ENCODE results near the gene CCDC126. TPM values are rescaled to one million over a fixed set of nuclear protein-coding genes. Genes with fewer than 3 reads are reported as not detected.

The CCDC126 gene
- total and polyA plus RNA-seq, 9 of the 15 experiments (the other 6 are each of a cell fraction or from before 2014, with no cell fraction given) = 3.0 to 16.2 (median 5.2) TPM

- TF ChIP-seq ARID4B (CRISPR knock-in tag; IDR thresholded peaks at IDR 0.05) = no peak
These were observed 92.0 kb downstream of the CCDC126 start (continued) for GRCh38 chr7:23689165-23689564.

GRCh38 chr7:23691320-23691719 is 94.1 kb downstream of the CCDC126 start:
- Histone ChIP-seq H3K36me3 (ENCODE audit: control insufficient read depth, insufficient read depth, low read length) (no peaks in the 10 kb centered on the region), H2AFZ (ENCODE audit: low read depth, low read length) (0 out of 2 replicates have a peak overlapping the region, but pooled peaks have one; percentile 46), H3K9me3 (replicated peaks; ENCODE audit: control insufficient read depth, insufficient read depth, low read depth, low read length) (0 out of 2 replicates have a peak, but pooled peaks cover 2% of the 10 kb centered on the region), H3K79me2 (ENCODE audit: control insufficient read depth, insufficient read depth, low read length) (no peaks in the 10 kb centered on the region), H3K4me2 (ENCODE audit: insufficient read depth, low read length) (no peak overlapping the region; the same call in 1 of the 2 replicates), H3K27ac (ENCODE audit: extremely low read depth, low read depth, low read length) (no peak overlapping the region), H3K27me3 (ENCODE audit: control insufficient read depth in 2 of 2, insufficient read depth in 2 of 2, low read length in 2 of 2) (no peaks in the 10 kb centered on the region), H3K4me1 (replicated peaks in 1 of 2; ENCODE audit: control insufficient read depth in 2 of 2, insufficient read depth in 2 of 2, low read length in 2 of 2) (no peaks in the 10 kb centered on the region; a peak in 1 of 5 replicates), H4K20me1 (replicated peaks; ENCODE audit: control insufficient read depth, insufficient read depth, low read length) (no peaks in the 10 kb centered on the region), H3K4me3 (no peak overlapping the region), H3K9ac (ENCODE audit: insufficient read depth in 1 of 2, low read depth in 2 of 2, low read length in 2 of 2) (no peak overlapping the region), H3K9me1 (ENCODE audit: control insufficient read depth, insufficient read depth, low read length) (no peaks in the 10 kb centered on the region)
- BruUV-seq (replicated peaks) = no TSS peak
- ATAC-seq (no peak), DNase-seq (ENCODE audit: extremely low read depth in 1 of 4, low spot score in 3 of 4) (no peak), FAIRE-seq (no peak)
- intact Hi-C loops (cut with micrococcal nuclease) (no loop called here), in situ Hi-C loops (cut with MboI) (no loop called here)
- 23% methylated on average over 4 of the region's 4 CpGs for WGBS (ENCODE audit: insufficient coverage, low coverage, missing lambda C conversion rate)
- CTCF ChIA-PET (ENCODE audit: low intra/inter-chr PET ratio) = no interaction called here
- TF ChIP-seq ZNF586 (CRISPR knock-in tag; conservative IDR thresholded peaks at IDR 0.05) = no peak
- TF ChIP-seq TCFL5 (CRISPR knock-in tag; conservative IDR thresholded peaks at IDR 0.05) = no peak
- TF ChIP-seq ZEB2 (IDR thresholded peaks at IDR 0.05) = no peak
- TF ChIP-seq SPI1 (IDR thresholded peaks at IDR 0.05; ENCODE audit: borderline replicate concordance, low read depth, low read length) = no peak
- no peak for TF ChIP-seq ZC3H11A (IDR thresholded peaks at IDR 0.05; ENCODE audit: low read depth, low read length)
- TF ChIP-seq NFIC (IDR thresholded peaks at IDR 0.05) = no peak
- TF ChIP-seq ELF4 (CRISPR knock-in tag; IDR thresholded peaks at IDR 0.05) = no peak
- TF ChIP-seq ZNF124 (CRISPR knock-in tag; IDR thresholded peaks at IDR 0.05) = no peak
- no peak for TF ChIP-seq HOXB6 (CRISPR knock-in tag; IDR thresholded peaks at IDR 0.05; ENCODE audit: borderline replicate concordance)
- TF ChIP-seq CSDE1 (IDR thresholded peaks at IDR 0.05) = no peak
- TF ChIP-seq POLR3A (IDR thresholded peaks at IDR 0.05; ENCODE audit: borderline replicate concordance, extremely low read depth, insufficient read depth, insufficient read length) = no peak
- TF ChIP-seq ZNF780A (CRISPR knock-in tag; IDR thresholded peaks at IDR 0.05) = no peak
- TF ChIP-seq GABPA (tag; conservative IDR thresholded peaks at IDR 0.05; ENCODE audit: low read depth) = no peak
- POLR2A ChIA-PET = interaction anchor here (1.0 kb wide), 1 partner anchor 327 kb away, joined by 4 read pairs; no protein-coding TSS in a partner anchor
